ENCODE data around the gene YTHDF1. TPM values are rescaled to one million over a fixed set of nuclear protein-coding genes. Genes with fewer than 3 reads are reported as not detected.
"Not testable (repeated sequence)": the region's sequence is repeated elsewhere in the genome, so short reads cannot be mapped to it uniquely, and the experiment has no call there.

The YTHDF1 gene
- total and polyA plus RNA-seq, 2 experiments from 2014 or later = 35.9 to 57.4 TPM

DNA sequence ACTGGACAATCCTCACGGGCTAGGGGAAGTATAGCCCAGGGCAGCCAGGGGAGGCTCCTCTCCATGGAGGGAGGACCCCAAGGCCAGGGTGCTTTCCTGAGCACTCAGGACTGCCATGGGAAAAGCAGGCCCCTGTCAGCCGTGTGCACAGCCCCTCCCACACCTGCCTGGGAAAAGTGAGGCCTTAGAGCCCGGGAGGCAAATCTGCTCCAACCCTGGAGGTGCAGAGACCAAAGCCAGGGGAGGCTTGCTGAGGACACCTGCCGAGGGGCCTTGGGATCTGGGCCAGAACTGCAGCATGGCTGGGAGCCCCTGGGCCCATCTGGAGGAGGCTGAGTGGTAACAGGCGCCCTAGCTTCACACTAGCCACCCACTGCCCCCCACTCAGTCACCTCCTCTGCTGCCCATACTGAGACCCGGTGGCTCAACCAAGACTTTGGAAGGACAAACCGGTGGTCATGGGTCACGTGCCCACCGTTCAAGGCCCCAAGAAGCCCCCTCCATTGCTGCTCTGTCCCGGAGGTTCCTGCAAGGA lies 55.2 kb downstream of the YTHDF1 start:
- 79% methylated on average over 8 of the region's 10 CpGs for WGBS (ENCODE audit: low lambda C conversion rate, missing lambda C conversion rate)
- H3K27me3 ChIP-seq = peaks cover 12% of the 10 kb centered on the region

DNA sequence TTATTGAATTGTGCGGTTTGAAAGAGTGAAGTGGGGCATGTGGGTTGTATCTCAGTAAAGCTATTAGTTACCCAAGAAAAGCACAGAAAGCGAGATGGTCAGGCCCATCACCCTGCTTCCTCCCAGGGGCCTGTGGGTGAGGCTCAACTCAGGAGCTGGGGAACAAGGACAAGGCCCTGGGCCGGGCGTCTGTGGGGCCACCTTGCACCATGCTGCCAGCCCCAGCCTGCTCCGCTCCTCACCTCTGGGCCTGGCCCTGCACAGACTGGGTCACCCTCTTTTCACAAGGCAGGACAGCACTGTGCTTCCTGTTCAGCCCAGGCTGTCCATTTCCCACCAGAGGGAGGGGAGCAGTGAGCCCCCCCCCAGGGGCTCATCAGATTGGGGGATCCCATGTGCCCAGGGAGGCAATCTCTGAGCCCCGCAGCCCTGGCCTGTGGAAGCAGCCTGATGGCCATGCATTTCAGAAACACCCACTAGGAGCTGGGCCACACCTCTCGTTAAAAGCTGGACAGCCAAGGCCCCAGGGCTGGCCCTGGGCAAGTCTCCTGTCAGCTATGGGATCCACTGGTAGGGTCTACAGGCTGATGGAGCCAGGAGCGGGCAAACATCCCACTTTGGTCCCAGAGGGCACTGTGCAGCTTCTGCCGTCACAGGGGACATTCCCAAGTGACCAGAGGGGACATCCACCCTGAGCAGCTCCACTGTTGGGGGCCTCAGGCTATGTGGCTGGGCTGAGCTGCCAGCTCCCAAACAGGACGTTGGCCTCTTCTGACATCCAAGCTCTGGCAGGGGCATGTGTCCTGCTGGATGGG lies 55.9 kb downstream of the YTHDF1 start:
- Histone ChIP-seq H2AFZ (no peak overlapping the region), H3K4me2 (no peak overlapping the region), H3K27me3 (peaks cover 18% of the 10 kb centered on the region), H3K9me3 (ENCODE audit: low read depth) (no peaks in the 10 kb centered on the region), H3K27ac (no peak overlapping the region), H3K79me2 (no peaks in the 10 kb centered on the region), H4K20me1 (ENCODE audit: insufficient read depth, poor library complexity, severe bottlenecking) (no peaks in the 10 kb centered on the region), H3K4me1 (ENCODE audit: insufficient read depth) (no peaks in the 10 kb centered on the region), H3K36me3 (replicated peaks; ENCODE audit: insufficient read depth, low read depth) (no peaks in the 10 kb centered on the region), H3K4me3 (no peak overlapping the region), H3K9me2 (replicated peaks; ENCODE audit: insufficient read depth) (no peaks in the 10 kb centered on the region)
- TF ChIP-seq, protein P1, sequence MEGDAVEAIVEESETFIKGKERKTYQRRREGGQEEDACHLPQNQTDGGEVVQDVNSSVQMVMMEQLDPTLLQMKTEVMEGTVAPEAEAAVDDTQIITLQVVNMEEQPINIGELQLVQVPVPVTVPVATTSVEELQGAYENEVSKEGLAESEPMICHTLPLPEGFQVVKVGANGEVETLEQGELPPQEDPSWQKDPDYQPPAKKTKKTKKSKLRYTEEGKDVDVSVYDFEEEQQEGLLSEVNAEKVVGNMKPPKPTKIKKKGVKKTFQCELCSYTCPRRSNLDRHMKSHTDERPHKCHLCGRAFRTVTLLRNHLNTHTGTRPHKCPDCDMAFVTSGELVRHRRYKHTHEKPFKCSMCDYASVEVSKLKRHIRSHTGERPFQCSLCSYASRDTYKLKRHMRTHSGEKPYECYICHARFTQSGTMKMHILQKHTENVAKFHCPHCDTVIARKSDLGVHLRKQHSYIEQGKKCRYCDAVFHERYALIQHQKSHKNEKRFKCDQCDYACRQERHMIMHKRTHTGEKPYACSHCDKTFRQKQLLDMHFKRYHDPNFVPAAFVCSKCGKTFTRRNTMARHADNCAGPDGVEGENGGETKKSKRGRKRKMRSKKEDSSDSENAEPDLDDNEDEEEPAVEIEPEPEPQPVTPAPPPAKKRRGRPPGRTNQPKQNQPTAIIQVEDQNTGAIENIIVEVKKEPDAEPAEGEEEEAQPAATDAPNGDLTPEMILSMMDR (IDR thresholded peaks at IDR 0.05; ENCODE audit: poor library complexity) = no peak
- WGBS (ENCODE audit: low lambda C conversion rate, missing lambda C conversion rate) = 85% methylated on average over 10 of the region's 10 CpGs
- DNase-seq (ENCODE audit: low spot score) = no peak

More for the DNA sequence above, 55.2 kb downstream of the YTHDF1 start:
- no peak overlapping the region for H3K27ac ChIP-seq
- TF ChIP-seq, protein P1 (IDR thresholded peaks at IDR 0.05; ENCODE audit: poor library complexity) = no peak
- TF ChIP-seq EZH2phosphoT487 (IDR thresholded peaks at IDR 0.05; ENCODE audit: low read depth, severe bottlenecking, unreplicated experiment) (no peak), EZH2 (IDR thresholded peaks at IDR 0.05; ENCODE audit: borderline replicate concordance) (no peak)
- no peaks in the 10 kb centered on the region for H3K9me3 ChIP-seq (ENCODE audit: low read depth)
- DNase-seq (ENCODE audit: low spot score) = no peak
- no peaks in the 10 kb centered on the region for H3K4me1 ChIP-seq (ENCODE audit: insufficient read depth)
- no peaks in the 10 kb centered on the region for H4K20me1 ChIP-seq (ENCODE audit: insufficient read depth, poor library complexity, severe bottlenecking)
- H3K4me2 ChIP-seq = no peak overlapping the region
- no peak overlapping the region for H3K4me3 ChIP-seq
- no peaks in the 10 kb centered on the region for H3K9me2 ChIP-seq (replicated peaks; ENCODE audit: insufficient read depth)
- no peaks in the 10 kb centered on the region for H3K36me3 ChIP-seq (replicated peaks; ENCODE audit: insufficient read depth, low read depth)
- H3K79me2 ChIP-seq = no peaks in the 10 kb centered on the region
- H2AFZ ChIP-seq = no peak overlapping the region

DNA sequence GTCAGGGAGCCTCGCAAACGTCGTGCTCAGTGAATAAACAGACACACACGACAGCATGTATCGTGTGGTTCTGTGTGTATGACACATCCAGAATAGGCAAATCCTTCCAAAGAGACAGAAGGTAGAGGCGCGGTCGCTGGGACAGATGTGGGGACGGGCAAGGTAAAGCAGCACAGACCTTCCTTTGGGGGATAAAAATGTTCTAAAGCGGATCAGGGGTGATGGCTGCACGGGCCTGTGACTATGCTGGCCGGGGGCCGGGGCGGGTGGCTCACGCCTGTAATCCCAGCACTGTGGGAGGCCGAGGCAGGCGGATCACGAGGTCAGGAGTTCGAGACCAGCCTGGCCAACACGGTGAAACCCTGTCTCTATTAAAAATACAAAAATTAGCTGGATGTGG lies 56.7 kb downstream of the YTHDF1 start:
- peaks cover 19% of the 10 kb centered on the region for H3K27me3 ChIP-seq
- H2AFZ ChIP-seq; DNase-seq (ENCODE audit: low spot score); H4K20me1 ChIP-seq (ENCODE audit: insufficient read depth, poor library complexity, severe bottlenecking); H3K9me3 ChIP-seq (ENCODE audit: low read depth); H3K36me3 ChIP-seq (replicated peaks; ENCODE audit: insufficient read depth, low read depth); H3K4me2 ChIP-seq; H3K27ac ChIP-seq; H3K4me1 ChIP-seq (ENCODE audit: insufficient read depth); H3K9me2 ChIP-seq (replicated peaks; ENCODE audit: insufficient read depth); H3K4me3 ChIP-seq; H3K79me2 ChIP-seq: not testable (repeated sequence)
- 94% methylated on average over 19 of the region's 20 CpGs for WGBS (ENCODE audit: low lambda C conversion rate, missing lambda C conversion rate)

DNA sequence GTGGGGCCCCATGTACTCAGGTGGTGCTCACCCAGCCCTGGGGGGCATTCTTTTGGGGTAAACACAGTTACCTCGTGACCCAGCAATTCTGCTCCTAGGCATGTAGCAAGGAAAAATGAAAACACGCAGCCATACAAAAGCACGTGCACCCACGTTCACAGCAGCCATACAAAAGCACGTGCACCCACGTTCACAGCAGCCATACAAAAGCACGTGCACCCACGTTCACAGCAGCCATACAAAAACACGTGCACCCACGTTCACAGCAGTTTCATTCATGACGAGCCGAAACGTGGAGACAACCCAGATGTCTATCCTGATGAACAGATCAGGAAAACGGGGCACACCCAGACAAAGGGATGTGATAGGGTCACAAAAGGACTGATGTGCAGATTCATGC lies 57.1 kb downstream of the YTHDF1 start:
- Histone ChIP-seq H3K36me3 (replicated peaks; ENCODE audit: insufficient read depth, low read depth) (no peaks in the 10 kb centered on the region), H3K4me1 (ENCODE audit: insufficient read depth) (no peaks in the 10 kb centered on the region), H3K27me3 (peaks cover 23% of the 10 kb centered on the region), H2AFZ (no peak overlapping the region), H3K9me3 (ENCODE audit: low read depth) (no peaks in the 10 kb centered on the region), H3K27ac (no peak overlapping the region), H3K4me3 (no peak overlapping the region), H3K9me2 (replicated peaks; ENCODE audit: insufficient read depth) (no peaks in the 10 kb centered on the region), H4K20me1 (ENCODE audit: insufficient read depth, poor library complexity, severe bottlenecking) (no peaks in the 10 kb centered on the region), H3K79me2 (no peaks in the 10 kb centered on the region), H3K4me2 (no peak overlapping the region)
- DNase-seq (ENCODE audit: low spot score) = no peak
- 94% methylated on average over 14 of the region's 14 CpGs for WGBS (ENCODE audit: low lambda C conversion rate, missing lambda C conversion rate)
- TF ChIP-seq EZH2 (IDR thresholded peaks at IDR 0.05; ENCODE audit: borderline replicate concordance) = no peak
- TF ChIP-seq, protein P1 (IDR thresholded peaks at IDR 0.05; ENCODE audit: poor library complexity) = no peak
- TF ChIP-seq EZH2phosphoT487 (IDR thresholded peaks at IDR 0.05; ENCODE audit: low read depth, severe bottlenecking, unreplicated experiment) = no peak

All from hepatocyte (in vitro differentiated cells).